Measurements from ENCODE around the gene PDE4B. TPM values are rescaled to one million over a fixed set of nuclear protein-coding genes. Genes with fewer than 3 reads are reported as not detected.
"Not testable (repeated sequence)": the region's sequence is repeated elsewhere in the genome, so short reads cannot be mapped to it uniquely, and the experiment has no call there.

The PDE4B gene
- total RNA-seq, 1 donor from 2014 or later: 3.8 TPM

GRCh38 chr1:66412704-66413103 lies 620.0 kb downstream of the PDE4B start:
- peak; percentile 7 for DNase-seq (ENCODE audit: low read depth)
- TF ChIP-seq CTCF (conservative IDR thresholded peaks at IDR 0.05; ENCODE audit: low read depth, low read length): no peak
- H3K4me3 ChIP-seq (ENCODE audit: low read depth, low read length): no peak overlapping the region

- DNase-seq (ENCODE audit: low read depth): no peak
- no peak for TF ChIP-seq CTCF (conservative IDR thresholded peaks at IDR 0.05; ENCODE audit: low read depth, low read length)
- no peak overlapping the region for H3K4me3 ChIP-seq (ENCODE audit: low read depth, low read length)
These were observed 620.6 kb downstream of the PDE4B start for GRCh38 chr1:66413136-66413837.

- DNase-seq (ENCODE audit: low read depth): no peak
- no peak overlapping the region for H3K4me3 ChIP-seq (ENCODE audit: low read depth, low read length)
- no peak for TF ChIP-seq CTCF (conservative IDR thresholded peaks at IDR 0.05; ENCODE audit: low read depth, low read length)
These were observed 621.1 kb downstream of the PDE4B start for GRCh38 chr1:66413838-66414175.

GRCh38 chr1:66415281-66415680 lies 622.6 kb downstream of the PDE4B start:
- no peak for DNase-seq (ENCODE audit: low read depth)
- TF ChIP-seq CTCF (conservative IDR thresholded peaks at IDR 0.05; ENCODE audit: low read depth, low read length): no peak
- H3K4me3 ChIP-seq (ENCODE audit: low read depth, low read length): no peak overlapping the region

- no peak overlapping the region for H3K4me3 ChIP-seq (ENCODE audit: low read depth, low read length)
- no peak for TF ChIP-seq CTCF (conservative IDR thresholded peaks at IDR 0.05; ENCODE audit: low read depth, low read length)
- DNase-seq (ENCODE audit: low read depth): no peak
These were observed 623.2 kb downstream of the PDE4B start for GRCh38 chr1:66415866-66416265.

- TF ChIP-seq CTCF (conservative IDR thresholded peaks at IDR 0.05; ENCODE audit: low read depth, low read length): no peak
- DNase-seq (ENCODE audit: low read depth): no peak
- H3K4me3 ChIP-seq (ENCODE audit: low read depth, low read length): no peak overlapping the region
These were observed 623.6 kb downstream of the PDE4B start for GRCh38 chr1:66416295-66416694.

GRCh38 chr1:66418021-66418420 lies 625.3 kb downstream of the PDE4B start:
- DNase-seq (ENCODE audit: low read depth): no peak
- no peak for TF ChIP-seq CTCF (conservative IDR thresholded peaks at IDR 0.05; ENCODE audit: low read depth, low read length)
- H3K4me3 ChIP-seq (ENCODE audit: low read depth, low read length): no peak overlapping the region

- DNase-seq (ENCODE audit: low read depth); H3K4me3 ChIP-seq (ENCODE audit: low read depth, low read length): not testable (repeated sequence)
These were observed 627.5 kb downstream of the PDE4B start for GRCh38 chr1:66420171-66420570.

- not testable (repeated sequence) for DNase-seq (ENCODE audit: low read depth); H3K4me3 ChIP-seq (ENCODE audit: low read depth, low read length)
These were observed 628.2 kb downstream of the PDE4B start for GRCh38 chr1:66420906-66421305.

Data from epithelial cell of proximal tubule (primary cell).